NCI-H748 (cell line): ENCODE results near the gene SPATA33.

Experiments used
- DNase-seq: peaks from one replicate; lab custom pipeline; 2025; ENCODE audit not compliant: unreplicated experiment; lab: John Stamatoyannopoulos, UW

SPATA33 gene

DNA sequence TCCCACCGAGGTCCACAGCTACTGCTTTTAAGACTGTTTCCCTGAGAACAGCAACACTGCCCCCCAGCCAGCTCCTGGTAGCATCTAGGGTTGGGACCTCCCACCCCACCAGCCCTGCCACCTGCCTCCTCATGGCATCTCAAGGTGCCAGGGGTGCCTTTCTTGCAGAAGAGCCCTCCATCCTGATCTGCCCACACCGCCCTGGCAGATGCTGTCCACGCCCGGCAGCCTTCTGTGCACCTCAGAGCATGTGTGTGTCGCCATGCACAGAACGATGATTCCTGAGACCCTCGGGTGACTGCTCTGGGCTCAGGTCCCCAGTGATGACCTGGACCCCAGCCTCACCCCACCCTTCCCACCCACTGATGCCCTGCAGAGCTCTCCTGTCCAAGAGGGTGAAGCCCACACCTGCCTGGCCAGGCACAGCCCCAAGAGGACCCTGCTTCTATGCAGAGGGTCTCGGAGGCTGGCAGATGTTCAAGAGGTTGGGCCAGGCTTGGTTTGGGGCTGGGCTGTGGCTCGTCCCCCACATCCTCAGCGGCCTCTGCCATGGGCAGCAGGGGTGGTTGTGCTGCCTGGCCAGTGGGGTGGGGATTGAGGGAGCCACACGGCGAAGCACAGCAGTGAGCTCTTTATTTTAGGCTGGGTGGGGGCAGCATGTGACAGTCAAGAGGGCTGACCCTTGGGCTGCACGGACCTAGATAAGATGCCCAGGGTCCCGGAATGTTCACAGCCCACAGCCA lies 49.1 kb downstream of the SPATA33 start:
- no peak for DNase-seq

- DNase-seq, result no peak
Observed at GRCh38 chr16:89707695-89708094, 50.1 kb downstream of the SPATA33 start.

DNA sequence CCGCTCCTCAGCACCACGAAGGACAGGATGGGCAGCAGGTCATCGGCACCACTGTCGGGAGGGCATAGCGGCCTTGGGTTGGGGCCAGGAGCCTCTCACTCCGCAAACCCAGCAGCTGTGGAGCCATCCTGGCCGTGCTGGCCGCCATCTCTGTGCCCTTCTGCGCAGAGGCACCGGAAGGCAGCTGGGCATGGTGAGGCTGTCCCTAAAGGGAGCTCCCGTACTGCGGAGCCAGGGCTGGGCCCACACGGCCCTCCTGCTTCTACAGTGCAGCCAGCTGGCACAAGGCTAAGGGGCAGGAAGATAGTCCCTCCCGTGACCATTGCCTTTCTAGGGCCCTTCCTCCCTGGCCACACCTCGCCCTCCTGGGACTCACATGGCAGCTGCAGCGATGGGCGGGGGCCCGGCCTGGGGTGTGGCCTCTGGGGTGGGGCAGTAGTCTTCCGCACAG lies 50.9 kb downstream of the SPATA33 start:
- DNase-seq, result no peak

DNA sequence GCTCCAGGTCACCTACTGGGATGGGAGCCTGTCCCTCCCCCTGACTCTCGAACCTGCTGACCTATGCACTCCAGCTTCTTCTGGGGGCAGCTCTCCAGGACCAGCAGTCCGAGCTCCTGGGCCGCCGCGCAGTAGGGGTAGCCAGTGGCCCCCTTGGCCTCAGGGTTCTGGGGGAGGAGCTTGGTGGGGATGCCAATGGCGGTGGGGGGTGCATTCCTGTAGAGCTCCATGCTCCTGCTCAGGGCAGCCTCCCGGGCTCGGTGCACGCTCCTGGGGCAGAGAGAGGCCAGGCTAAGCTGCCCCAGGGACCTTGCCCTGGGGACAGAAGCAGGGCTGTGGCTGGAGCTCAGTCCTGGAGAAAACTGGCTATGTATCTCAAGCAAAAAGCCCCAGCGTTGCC lies 51.5 kb downstream of the SPATA33 start:
- DNase-seq, result no peak

- DNase-seq, result no peak
Observed at GRCh38 chr16:89709716-89710432, 52.2 kb downstream of the SPATA33 start.

- DNase-seq, result no peak
Observed at GRCh38 chr16:89710709-89711564, 53.3 kb downstream of the SPATA33 start.

DNA sequence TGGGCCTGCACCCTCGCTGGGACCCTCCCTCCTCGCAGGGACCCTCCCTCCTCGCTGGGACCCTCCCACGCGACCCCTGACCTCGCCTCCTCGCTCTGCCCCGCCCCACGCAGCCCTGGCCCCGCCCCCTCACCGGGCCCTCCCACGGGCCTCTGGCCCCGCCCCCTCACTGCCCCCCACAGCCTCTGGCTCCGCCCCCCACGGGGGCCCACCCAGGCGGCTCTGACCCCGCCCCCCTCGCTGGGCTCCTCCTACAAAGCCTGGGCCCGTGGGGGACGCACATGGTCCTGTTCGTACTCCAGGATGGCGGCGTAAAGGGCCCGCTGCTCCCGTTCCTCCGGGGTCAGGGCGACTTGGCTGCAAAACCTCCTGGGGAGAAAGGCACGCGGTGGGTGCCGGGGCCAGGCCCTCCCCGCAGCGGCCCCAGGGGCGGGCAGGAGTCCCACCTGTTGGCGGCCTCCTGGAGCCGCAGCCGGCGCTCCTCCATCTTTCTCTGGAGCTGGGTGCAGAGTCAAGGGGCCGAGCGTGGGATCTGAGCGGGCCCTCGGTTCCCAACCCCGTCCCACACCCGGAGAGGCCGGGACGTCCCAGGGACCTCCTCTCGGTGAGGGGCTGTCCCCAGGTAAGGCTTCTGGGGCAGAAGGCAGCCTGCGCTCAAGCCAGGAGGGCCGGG lies 54.1 kb downstream of the SPATA33 start:
- no peak for DNase-seq

DNA sequence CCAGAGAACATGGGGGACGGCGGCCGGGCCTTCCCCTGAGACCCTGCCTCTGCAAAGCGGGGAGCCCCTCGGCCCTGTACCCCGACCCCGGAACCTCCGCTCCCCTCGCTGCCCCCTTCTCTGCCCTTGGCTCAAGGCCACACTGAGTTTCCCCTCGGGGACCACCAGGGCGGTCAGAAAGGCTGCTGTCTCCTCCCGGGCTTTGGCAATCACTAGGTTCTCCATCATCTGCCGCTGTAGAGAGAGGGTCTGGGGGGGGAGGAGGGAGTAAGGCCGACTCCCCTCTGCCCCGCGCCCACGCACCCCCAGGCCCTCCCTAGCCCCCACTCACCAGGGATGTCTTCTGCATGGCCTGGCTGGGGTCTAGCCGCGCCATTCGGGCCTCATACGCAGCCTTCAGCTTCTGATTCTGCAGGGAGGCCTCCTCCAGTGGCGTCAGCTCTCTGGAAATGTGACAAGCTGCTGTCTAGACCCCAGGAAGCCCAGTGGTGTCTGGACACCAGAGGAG lies 54.7 kb downstream of the SPATA33 start:
- DNase-seq, result no peak

DNA sequence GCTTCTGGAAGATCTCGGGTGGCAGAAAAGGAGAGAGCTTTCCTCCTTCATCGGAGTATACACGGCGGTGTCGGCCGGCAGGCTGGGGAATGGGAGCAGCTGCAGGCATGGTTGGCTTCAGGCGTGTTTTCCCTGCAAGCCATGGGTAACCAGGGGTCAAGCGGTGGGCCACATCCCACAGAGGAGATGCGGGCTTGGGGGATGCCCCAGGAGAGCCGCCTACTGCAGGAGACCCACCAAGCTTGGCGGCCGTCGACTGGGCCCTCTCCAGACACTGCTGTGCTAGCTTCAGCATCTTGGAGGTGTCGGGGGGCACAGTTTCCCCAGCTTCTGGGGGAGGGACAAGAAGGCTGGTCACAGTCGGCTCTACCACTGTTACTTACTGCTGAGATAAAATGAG lies 58.9 kb downstream of the SPATA33 start:
- no peak for DNase-seq

DNA sequence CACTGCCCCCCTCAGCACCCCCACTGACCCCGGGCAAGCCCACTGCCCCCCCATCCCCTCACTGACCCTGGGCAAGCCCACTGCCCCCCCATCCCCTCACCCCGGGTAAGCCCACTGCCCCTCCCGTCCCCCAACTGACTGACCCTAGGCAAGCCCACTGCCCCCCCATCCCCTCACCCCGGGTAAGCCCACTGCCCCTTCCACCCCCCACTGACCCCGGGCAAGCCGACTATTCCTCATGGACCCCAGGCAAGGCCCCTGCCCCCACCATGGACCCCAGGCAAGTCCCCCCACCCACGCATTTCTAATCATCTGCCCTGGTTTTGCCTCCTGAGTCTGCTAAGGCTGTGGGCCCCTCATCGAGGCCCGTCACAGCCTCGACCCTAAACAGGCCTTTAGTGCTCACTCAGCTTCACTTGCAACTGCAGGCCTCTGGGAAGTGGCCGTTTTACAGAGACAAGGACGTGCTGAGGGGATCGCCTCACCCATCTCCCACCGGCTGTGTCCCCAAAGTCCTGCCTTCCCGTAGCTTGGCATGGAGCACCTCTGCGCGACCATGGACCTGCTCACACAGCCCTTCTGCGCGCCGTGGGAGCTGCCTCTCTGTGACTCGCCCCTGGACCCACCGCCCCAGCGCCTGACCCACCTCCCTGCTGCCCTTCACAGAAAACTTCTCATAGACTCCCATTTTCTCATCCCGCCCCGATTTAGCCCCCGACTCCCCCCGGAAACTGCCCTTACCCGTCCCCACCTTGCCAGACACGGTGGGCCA lies 59.5 kb downstream of the SPATA33 start:
- no peak for DNase-seq

GRCh38 chr16:89717688-89718505 lies 60.3 kb downstream of the SPATA33 start:
- no peak for DNase-seq
